H9 (cell line): ENCODE results near the gene TMEM123. TPM values are rescaled to one million over a fixed set of nuclear protein-coding genes. Genes with fewer than 3 reads are reported as not detected.

Source experiments
- DNase-seq: peaks from one replicate; pipeline ENCODE4 v3.0.0-alpha.2; 2017
- H2AFZ ChIP-seq: one replicate; pipeline ENCODE4 v1.6.1; 2013; ENCODE audit warnings: mild to moderate bottlenecking, low read length, control low read depth, moderate library complexity
- H2AK5ac ChIP-seq: 2 replicates; pipeline ENCODE4 v1.6.1; 2013; ENCODE audit warnings: low read length, control low read depth, mixed read lengths; ENCODE audit not compliant: insufficient read length
- H2BK120ac ChIP-seq: one replicate; pipeline ENCODE4 v1.6.1; 2013; ENCODE audit warnings: low read depth, mild to moderate bottlenecking, low read length, control low read depth, inconsistent platforms; ENCODE audit not compliant: poor library complexity, severe bottlenecking
- H2BK12ac ChIP-seq: 2 replicates; pipeline ENCODE4 v1.6.1; 2013; ENCODE audit warnings: low read length, control low read depth, mixed read lengths, low read depth; ENCODE audit not compliant: insufficient read length
- H2BK15ac ChIP-seq: 2 replicates; pipeline ENCODE4 v1.6.1; 2013; ENCODE audit warnings: low read depth, low read length, control low read depth
- H2BK20ac ChIP-seq: one replicate; pipeline ENCODE4 v1.6.1; 2013; ENCODE audit warnings: low read depth, mild to moderate bottlenecking, low read length, control low read depth, inconsistent platforms; ENCODE audit not compliant: poor library complexity, severe bottlenecking
- H2BK5ac ChIP-seq: 2 replicates; pipeline ENCODE4 v1.6.1; 2013; ENCODE audit warnings: low read length, control low read depth, mixed read lengths; ENCODE audit not compliant: insufficient read length
- H3K14ac ChIP-seq: 2 replicates; pipeline ENCODE4 v1.6.1; 2013; ENCODE audit warnings: low read length, control low read depth; ENCODE audit not compliant: insufficient read depth
- H3K18ac ChIP-seq: 2 replicates; pipeline ENCODE4 v1.6.1; 2013; ENCODE audit warnings: low read depth, mild to moderate bottlenecking, mixed read lengths, low read length, control low read depth; ENCODE audit not compliant: insufficient read length
- H3K23ac ChIP-seq: 2 replicates; pipeline ENCODE4 v1.6.1; 2013; ENCODE audit warnings: low read length, control low read depth, mixed read lengths, low read depth; ENCODE audit not compliant: insufficient read length
- H3K23me2 ChIP-seq: 2 replicates; pipeline ENCODE4 v1.6.1; 2013; ENCODE audit warnings: low read depth, mild to moderate bottlenecking, mixed read lengths, low read length, control low read depth; ENCODE audit not compliant: insufficient read length, poor library complexity, severe bottlenecking
- H3K27ac ChIP-seq: 2 replicates; pipeline ENCODE4 v1.5.1; 2013; ENCODE audit warnings: low read length, control low read depth, mixed read lengths, low read depth; ENCODE audit not compliant: insufficient read length
- H3K27me3 ChIP-seq: 2 replicates; pipeline ENCODE4 v1.6.1; 2013; ENCODE audit warnings: low read length, control low read depth, inconsistent platforms; ENCODE audit not compliant: insufficient read depth
- H3K4ac ChIP-seq: 2 replicates; pipeline ENCODE4 v1.6.1; 2013; ENCODE audit warnings: low read depth, mild to moderate bottlenecking, control low read depth, inconsistent platforms, low read length, moderate library complexity
- H3K4me1 ChIP-seq: 2 replicates; pipeline ENCODE4 v1.6.1; 2013; ENCODE audit warnings: low read length, control low read depth, inconsistent platforms; ENCODE audit not compliant: insufficient read depth
- H3K4me2 ChIP-seq: 2 replicates; pipeline ENCODE4 v1.6.1; 2013; ENCODE audit warnings: low read length, control low read depth, mixed read lengths; ENCODE audit not compliant: insufficient read length, insufficient read depth
- H3K56ac ChIP-seq: 2 replicates; pipeline ENCODE4 v1.6.1; 2013; ENCODE audit warnings: low read depth, mild to moderate bottlenecking, mixed read lengths, low read length, control low read depth; ENCODE audit not compliant: insufficient read length
- H3K79me1 ChIP-seq: 2 replicates; pipeline ENCODE4 v1.6.1; 2013; ENCODE audit warnings: low read depth, mild to moderate bottlenecking, moderate library complexity, low read length, control low read depth, inconsistent platforms; ENCODE audit not compliant: insufficient read depth, poor library complexity, severe bottlenecking
- H3K79me2 ChIP-seq: 2 replicates; pipeline ENCODE4 v1.6.1; 2013; ENCODE audit warnings: low read length, control low read depth, inconsistent platforms; ENCODE audit not compliant: insufficient read depth
- H3K9ac ChIP-seq: 2 replicates; pipeline ENCODE4 v1.6.1; 2013; ENCODE audit warnings: low read length, control low read depth, mixed read lengths; ENCODE audit not compliant: insufficient read length; ENCODE audit errors: extremely low read depth
- H3K9me3 ChIP-seq: one replicate; pipeline ENCODE4 v1.6.1; 2013; ENCODE audit warnings: low read depth, low read length, inconsistent platforms; ENCODE audit not compliant: control insufficient read depth
- H3T11ph ChIP-seq: one replicate; pipeline ENCODE4 v1.6.1; 2013; ENCODE audit warnings: mild to moderate bottlenecking, low read length, control low read depth, inconsistent platforms
- H4K20me1 ChIP-seq: one replicate; pipeline ENCODE4 v1.6.1; 2013; ENCODE audit not compliant: control insufficient read depth, insufficient read length, insufficient read depth
- H4K5ac ChIP-seq: 2 replicates; pipeline ENCODE4 v1.6.1; 2013; ENCODE audit warnings: low read depth, mild to moderate bottlenecking, mixed read lengths, low read length, control low read depth; ENCODE audit not compliant: insufficient read length
- H4K8ac ChIP-seq: replicated peaks from 2 replicates; pipeline ENCODE4 v1.6.1; 2013; ENCODE audit warnings: low read length, control low read depth, mixed read lengths, low read depth; ENCODE audit not compliant: insufficient read length
- H4K91ac ChIP-seq: 2 replicates; pipeline ENCODE4 v1.6.1; 2013; ENCODE audit warnings: low read depth, mild to moderate bottlenecking, moderate library complexity, mixed read lengths, low read length, control low read depth; ENCODE audit not compliant: insufficient read length
- H3K27ac Mint-ChIP-seq, 3 experiments: 2 replicates in 2 of 3; 3 replicates in 1 of 3; pipeline ENCODE4 v1.8.0; 2020 to 2021; ENCODE audit warnings: mixed read lengths in 3 of 3, mild to moderate bottlenecking in 1 of 3, moderate library complexity in 1 of 3
- H3K27me3 Mint-ChIP-seq: 2 replicates; pipeline ENCODE4 v1.8.0; 2021; ENCODE audit warnings: low read depth, mild to moderate bottlenecking, moderate library complexity, mixed read lengths
- H3K36me3 Mint-ChIP-seq, 3 experiments: 2 replicates in 2 of 3; 3 replicates in 1 of 3; pipeline ENCODE4 v1.8.0; 2020 to 2021; ENCODE audit warnings: low read depth in 3 of 3, mixed read lengths in 3 of 3; ENCODE audit not compliant: insufficient read depth in 1 of 3
- H3K4me1 Mint-ChIP-seq, 2 experiments: 2 replicates each; pipeline ENCODE4 v1.8.0; 2020; ENCODE audit warnings: mixed read lengths in 2 of 2
- H3K4me3 Mint-ChIP-seq, 2 experiments: 2 replicates in 1 of 2; 3 replicates in 1 of 2; pipeline ENCODE4 v1.8.0; 2020 to 2021; ENCODE audit warnings: mild to moderate bottlenecking in 2 of 2, mixed read lengths in 2 of 2, moderate library complexity in 1 of 2
- H3K9me3 Mint-ChIP-seq, 2 experiments: 2 replicates in 1 of 2; 3 replicates in 1 of 2; pipeline ENCODE4 v1.8.0; 2020; ENCODE audit warnings: mild to moderate bottlenecking in 2 of 2, mixed read lengths in 2 of 2, moderate library complexity in 1 of 2
- WGBS: extraction: QIAGEN DNeasy Blood & Tissue Kit; methylation state at CpG from one replicate; pipeline ENCODE4 v1.1.7; 2013; ENCODE audit warnings: missing lambda C conversion rate, low lambda C conversion rate, mixed read lengths; ENCODE audit not compliant: insufficient read length; ENCODE audit errors: extremely low coverage; 5-methylcytosine and 5-hydroxymethylcytosine counted together
- total RNA-seq: library from RNA; stranded (reverse); gene quantifications from 2 replicates; pipeline ENCODE4 v1.2.1, GENCODE V29; 2021
- TF ChIP-seq, protein P1 (sequence below): fragments of 200-600 bp; sonication (generic); conservative IDR thresholded peaks from 3 replicates; pipeline ENCODE4 v1.8.0; 2021; ENCODE audit warnings: antibody characterized with exemption, mild to moderate bottlenecking

TMEM123 gene
- total RNA-seq, 1 experiment from 2014 or later = 76.7 TPM

DNA sequence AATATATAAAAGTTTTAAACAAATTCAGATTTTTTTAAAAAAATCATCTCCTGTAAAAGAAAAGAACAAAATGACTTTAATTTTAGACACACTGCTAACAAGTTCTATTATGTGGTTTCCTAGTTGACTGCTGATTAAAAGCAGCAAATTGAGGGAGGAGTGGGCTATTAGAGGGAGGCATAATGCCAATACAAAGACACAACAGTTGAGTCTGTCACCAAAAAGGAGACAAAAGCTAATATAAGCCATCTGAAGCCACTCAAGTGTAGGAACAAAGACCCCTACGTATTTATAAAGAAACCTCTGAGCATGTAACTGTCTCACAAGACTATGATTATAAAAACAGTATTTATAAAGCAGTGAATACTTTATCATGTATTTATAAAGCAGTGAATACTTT lies 28.6 kb downstream of the TMEM123 start:
- Histone ChIP-seq H3K4me2 (no peak overlapping the region), H4K91ac (no peak overlapping the region), H2BK5ac (no peak overlapping the region), H3K79me2 (no peaks in the 10 kb centered on the region), H3K4ac (no peak overlapping the region), H3K27ac (no peak overlapping the region), H3K23ac (no peak overlapping the region), H4K5ac (no peak overlapping the region), H3K14ac (no peak overlapping the region), H3K27me3 (no peaks in the 10 kb centered on the region), H4K8ac (no peak overlapping the region), H3T11ph (no peak overlapping the region), H2AK5ac (no peak overlapping the region), H2BK20ac (no peak overlapping the region), H3K18ac (no peak overlapping the region), H3K9ac (no peak overlapping the region), H3K56ac (no peak overlapping the region), H3K4me1 (no peaks in the 10 kb centered on the region), H2AFZ (no peak overlapping the region), H3K23me2 (no peaks in the 10 kb centered on the region), H4K20me1 (no peaks in the 10 kb centered on the region), H3K9me3 (no peaks in the 10 kb centered on the region), H2BK120ac (no peak overlapping the region), H2BK12ac (no peak overlapping the region), H2BK15ac (no peak overlapping the region), H3K79me1 (no peaks in the 10 kb centered on the region)
- H3K27ac Mint-ChIP-seq = no peak overlapping the region
- H3K4me1 Mint-ChIP-seq = peaks cover 4 to 8% of the 10 kb centered on the region in 2 experiments
- H3K9me3 Mint-ChIP-seq = peaks cover 0 to 3% of the 10 kb centered on the region in 2 experiments; a peak in 1 of 5 replicates
- no peak overlapping the region for H3K4me3 Mint-ChIP-seq
- WGBS = no CpG with 5 or more reads among the region's 1 CpG
- no peaks in the 10 kb centered on the region for H3K27me3 Mint-ChIP-seq
- TF ChIP-seq, protein P1, sequence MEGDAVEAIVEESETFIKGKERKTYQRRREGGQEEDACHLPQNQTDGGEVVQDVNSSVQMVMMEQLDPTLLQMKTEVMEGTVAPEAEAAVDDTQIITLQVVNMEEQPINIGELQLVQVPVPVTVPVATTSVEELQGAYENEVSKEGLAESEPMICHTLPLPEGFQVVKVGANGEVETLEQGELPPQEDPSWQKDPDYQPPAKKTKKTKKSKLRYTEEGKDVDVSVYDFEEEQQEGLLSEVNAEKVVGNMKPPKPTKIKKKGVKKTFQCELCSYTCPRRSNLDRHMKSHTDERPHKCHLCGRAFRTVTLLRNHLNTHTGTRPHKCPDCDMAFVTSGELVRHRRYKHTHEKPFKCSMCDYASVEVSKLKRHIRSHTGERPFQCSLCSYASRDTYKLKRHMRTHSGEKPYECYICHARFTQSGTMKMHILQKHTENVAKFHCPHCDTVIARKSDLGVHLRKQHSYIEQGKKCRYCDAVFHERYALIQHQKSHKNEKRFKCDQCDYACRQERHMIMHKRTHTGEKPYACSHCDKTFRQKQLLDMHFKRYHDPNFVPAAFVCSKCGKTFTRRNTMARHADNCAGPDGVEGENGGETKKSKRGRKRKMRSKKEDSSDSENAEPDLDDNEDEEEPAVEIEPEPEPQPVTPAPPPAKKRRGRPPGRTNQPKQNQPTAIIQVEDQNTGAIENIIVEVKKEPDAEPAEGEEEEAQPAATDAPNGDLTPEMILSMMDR = no peak
- DNase-seq = no peak
- H3K36me3 Mint-ChIP-seq = peaks cover 4 to 8% (median 6%) of the 10 kb centered on the region in 3 experiments
